SK-N-MC (cell line): ENCODE data around the gene ADAMTS7.

Experiments used
- DNase-seq: peaks from one replicate; pipeline ENCODE4 v3.0.0-alpha.2; 2011; ENCODE audit warnings: low read depth, low spot score
- H3K27ac ChIP-seq: fragments of 200-600 bp; sonication (generic); 2 replicates; pipeline ENCODE4 v1.5.1; 2016; ENCODE audit warnings: mixed run types
- H3K36me3 ChIP-seq: fragments of 200-600 bp; sonication (generic); 2 replicates; pipeline ENCODE4 v1.6.1; 2017; ENCODE audit warnings: antibody characterized with exemption, low read length, mixed read lengths; ENCODE audit not compliant: insufficient read depth
- H3K4me3 ChIP-seq: fragments of 200-600 bp; sonication (generic); 2 replicates; pipeline ENCODE4 v1.5.1; 2016
- H3K9ac ChIP-seq: fragments of 200-600 bp; sonication (generic); 2 replicates; pipeline ENCODE4 v1.8.0; 2017; ENCODE audit warnings: mixed run types, mixed read lengths; ENCODE audit not compliant: insufficient read length
- H3K9me3 ChIP-seq: fragments of 200-600 bp; sonication (generic); 2 replicates; pipeline ENCODE4 v1.6.1; 2017; ENCODE audit warnings: low read depth, mild to moderate bottlenecking, antibody characterized with exemption, low read length, moderate library complexity, mixed read lengths
- EZH2 ChIP-seq: fragments of 200-600 bp; sonication (generic); IDR thresholded peaks from one replicate; pipeline ENCODE4 v1.6.1; 2017; ENCODE audit warnings: antibody characterized with exemption
- FOXP2 ChIP-seq: optimal IDR thresholded peaks from 2 replicates; pipeline ENCODE3; 2011; ENCODE audit warnings: mild to moderate bottlenecking, moderate library complexity; ENCODE audit not compliant: insufficient read depth; ENCODE audit errors: extremely low read length, control extremely low read depth
- POLR2AphosphoS5 ChIP-seq: IDR thresholded peaks from 2 replicates; pipeline ENCODE4 v1.6.1; 2012; ENCODE audit warnings: mild to moderate bottlenecking, low read depth, low read length, borderline replicate concordance

Gene ADAMTS7

DNA sequence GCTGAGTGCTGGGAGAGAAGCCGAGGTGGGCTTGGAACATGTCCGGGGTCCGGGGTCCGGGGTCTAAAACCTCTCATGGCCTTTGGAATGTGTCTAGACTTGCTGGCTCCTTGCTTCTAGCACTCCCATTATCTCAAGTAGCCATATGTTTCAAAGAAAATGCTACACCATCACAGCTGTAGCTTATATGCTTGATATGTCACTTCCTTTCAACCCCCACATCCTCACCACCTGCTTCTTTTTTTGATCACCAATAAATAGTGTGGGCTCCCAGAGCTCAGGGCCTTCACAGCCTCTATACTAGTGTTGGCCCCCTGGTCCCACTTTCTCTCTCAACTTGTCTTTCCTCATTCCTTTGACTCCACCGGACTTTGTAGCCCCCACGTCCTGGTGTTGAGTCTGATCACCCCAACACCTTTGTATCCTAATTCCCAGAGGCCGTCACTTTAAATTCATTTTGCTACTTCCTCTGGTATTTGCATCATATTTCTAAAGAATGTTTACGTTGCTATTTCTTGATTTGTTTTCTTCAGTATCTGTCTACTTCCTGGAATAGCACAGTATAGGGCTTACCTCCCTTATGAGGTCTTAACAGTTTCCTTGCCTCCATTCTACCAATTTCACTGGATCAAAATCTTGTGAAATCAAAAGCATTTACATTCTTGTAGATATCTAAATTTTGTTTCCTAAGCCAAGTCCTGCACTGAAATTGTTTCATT lies 98.3 kb downstream of the ADAMTS7 start:
- no peak overlapping the region for H3K9ac ChIP-seq
- no peak overlapping the region for H3K27ac ChIP-seq
- H3K4me3 ChIP-seq = no peak overlapping the region
- no peaks in the 10 kb centered on the region for H3K9me3 ChIP-seq
- no peak for TF ChIP-seq EZH2
- TF ChIP-seq POLR2AphosphoS5 = no peak
- no peak for TF ChIP-seq FOXP2
- no peak for DNase-seq
- H3K36me3 ChIP-seq = no peaks in the 10 kb centered on the region

- H3K9ac ChIP-seq = no peak overlapping the region
- no peaks in the 10 kb centered on the region for H3K9me3 ChIP-seq
- no peak overlapping the region for H3K4me3 ChIP-seq
- no peaks in the 10 kb centered on the region for H3K36me3 ChIP-seq
- no peak overlapping the region for H3K27ac ChIP-seq
- TF ChIP-seq FOXP2 (no peak), POLR2AphosphoS5 (no peak), EZH2 (no peak)
- no peak for DNase-seq
These were observed 99.6 kb downstream of the ADAMTS7 start for GRCh38 chr15:78711638-78712037.

GRCh38 chr15:78709263-78709882 lies 101.9 kb downstream of the ADAMTS7 start:
- Histone ChIP-seq H3K9ac (no peak overlapping the region), H3K27ac (no peak overlapping the region), H3K9me3 (no peaks in the 10 kb centered on the region), H3K36me3 (no peaks in the 10 kb centered on the region), H3K4me3 (peak overlapping the region; percentile 44; the same call in 1 of the 2 replicates)
- DNase-seq = no peak
- no peak for TF ChIP-seq POLR2AphosphoS5
- no peak for TF ChIP-seq FOXP2
- no peak for TF ChIP-seq EZH2
